Middle frontal gyrus (tissue), 1 donor: Measurements from ENCODE around the gene ZNF24.

Experiments used
- DNase-seq: peaks from one replicate; pipeline ENCODE4 v3.0.0-alpha.2; 2015; ENCODE audit warnings: low spot score; ENCODE audit errors: extremely low spot score

The ZNF24 gene

DNA sequence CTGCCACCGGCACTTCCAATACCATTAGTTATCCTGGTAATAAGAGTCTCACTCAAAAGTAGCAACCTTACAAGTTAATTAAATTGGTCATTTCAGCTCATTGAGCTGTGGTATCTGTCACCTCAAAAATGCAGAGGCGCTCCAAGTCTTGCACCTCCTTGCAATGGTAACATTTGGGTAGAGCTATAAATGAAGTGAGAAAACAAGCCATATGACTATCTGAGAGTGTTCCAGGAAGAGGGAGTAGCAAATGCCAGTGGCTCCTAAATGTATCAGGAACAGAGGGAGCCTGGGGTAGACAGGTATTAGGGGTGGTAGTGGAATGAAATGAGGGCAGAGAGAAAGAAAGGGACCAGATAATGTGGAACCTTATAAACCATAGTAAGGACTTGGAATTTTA lies 48.2 kb downstream of the ZNF24 start:
- no peak for DNase-seq

DNA sequence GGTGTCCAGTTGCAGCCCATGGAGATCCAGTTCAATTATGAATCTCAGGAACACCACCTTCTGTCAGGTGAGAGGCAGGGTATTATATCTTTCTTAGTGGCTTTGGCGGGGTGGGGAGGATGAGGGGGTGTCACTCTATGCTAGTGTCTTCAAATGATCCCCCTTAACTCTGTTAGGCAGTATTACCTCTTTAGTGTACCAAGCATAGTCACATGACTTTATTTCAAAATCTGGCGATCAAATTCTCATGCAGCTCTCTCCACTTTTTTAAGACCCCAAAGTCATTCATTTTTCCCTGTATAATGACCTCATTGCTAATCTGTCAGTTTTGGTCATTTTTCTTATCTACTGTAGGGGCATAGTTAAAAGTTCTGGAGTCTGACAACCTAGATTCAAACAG lies 53.1 kb downstream of the ZNF24 start:
- no peak for DNase-seq

DNA sequence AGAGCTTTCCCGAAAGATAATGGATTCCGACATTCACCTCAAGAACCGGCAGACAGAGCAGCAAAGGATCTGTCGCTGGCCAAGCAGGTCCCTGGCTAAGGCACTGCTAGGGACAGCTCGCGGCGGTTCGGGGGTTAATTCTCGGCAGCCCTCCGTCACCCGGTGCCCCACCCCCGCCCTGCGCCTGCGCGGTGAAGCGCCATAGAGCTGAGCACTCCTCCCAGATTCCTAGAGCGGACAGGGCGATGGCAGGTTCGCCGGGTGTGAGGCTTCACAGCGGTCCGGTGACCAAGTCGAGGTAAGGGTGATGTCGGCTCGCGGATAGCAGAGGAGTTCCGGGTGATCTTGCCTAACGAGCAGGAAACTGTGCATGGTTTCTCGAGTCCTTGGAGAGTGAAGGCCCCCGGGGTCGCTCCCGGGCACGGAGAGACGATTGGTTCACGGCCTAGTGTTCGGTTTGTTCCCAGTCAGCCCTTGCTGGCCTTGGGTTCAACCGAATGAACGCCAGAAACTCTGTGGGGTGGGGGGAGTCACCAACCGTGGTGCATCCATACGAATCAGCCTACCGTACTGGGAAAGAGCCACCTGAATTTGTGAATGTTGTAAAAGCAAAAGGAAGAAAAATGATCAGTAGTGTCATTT lies 54.0 kb downstream of the ZNF24 start, which contains the start of gene ZSCAN30:
ZSCAN30 (minus strand) TSS at position 136 of the 642 bp plus-strand sequence. CDS start 25,877 bp downstream, outside the sequence.
- peak; percentile 82 for DNase-seq

DNA sequence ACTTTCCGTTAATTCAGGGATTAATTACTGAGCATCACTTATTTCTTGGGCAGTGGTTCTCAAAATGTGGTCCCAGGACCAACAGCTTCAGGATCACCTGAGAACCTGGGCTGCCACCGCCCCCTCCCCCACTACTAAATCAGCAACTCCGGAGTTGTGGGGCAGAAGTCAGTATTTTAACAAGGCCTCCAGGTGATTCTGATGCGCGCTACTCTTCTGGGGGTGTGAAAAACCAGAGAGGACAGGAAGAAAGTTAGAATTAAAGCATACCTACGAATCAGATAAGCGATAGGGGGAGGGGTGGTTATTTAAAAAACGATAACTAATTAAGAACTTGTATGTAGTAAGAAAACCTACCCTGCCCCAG lies 54.5 kb downstream of the ZNF24 start:
- DNase-seq: no peak

GRCh38 chr18:35289293-35289692 lies 54.9 kb downstream of the ZNF24 start:
- no peak for DNase-seq

- no peak for DNase-seq
Measured at GRCh38 chr18:35284841-35285240, 59.4 kb downstream of the ZNF24 start.

DNA sequence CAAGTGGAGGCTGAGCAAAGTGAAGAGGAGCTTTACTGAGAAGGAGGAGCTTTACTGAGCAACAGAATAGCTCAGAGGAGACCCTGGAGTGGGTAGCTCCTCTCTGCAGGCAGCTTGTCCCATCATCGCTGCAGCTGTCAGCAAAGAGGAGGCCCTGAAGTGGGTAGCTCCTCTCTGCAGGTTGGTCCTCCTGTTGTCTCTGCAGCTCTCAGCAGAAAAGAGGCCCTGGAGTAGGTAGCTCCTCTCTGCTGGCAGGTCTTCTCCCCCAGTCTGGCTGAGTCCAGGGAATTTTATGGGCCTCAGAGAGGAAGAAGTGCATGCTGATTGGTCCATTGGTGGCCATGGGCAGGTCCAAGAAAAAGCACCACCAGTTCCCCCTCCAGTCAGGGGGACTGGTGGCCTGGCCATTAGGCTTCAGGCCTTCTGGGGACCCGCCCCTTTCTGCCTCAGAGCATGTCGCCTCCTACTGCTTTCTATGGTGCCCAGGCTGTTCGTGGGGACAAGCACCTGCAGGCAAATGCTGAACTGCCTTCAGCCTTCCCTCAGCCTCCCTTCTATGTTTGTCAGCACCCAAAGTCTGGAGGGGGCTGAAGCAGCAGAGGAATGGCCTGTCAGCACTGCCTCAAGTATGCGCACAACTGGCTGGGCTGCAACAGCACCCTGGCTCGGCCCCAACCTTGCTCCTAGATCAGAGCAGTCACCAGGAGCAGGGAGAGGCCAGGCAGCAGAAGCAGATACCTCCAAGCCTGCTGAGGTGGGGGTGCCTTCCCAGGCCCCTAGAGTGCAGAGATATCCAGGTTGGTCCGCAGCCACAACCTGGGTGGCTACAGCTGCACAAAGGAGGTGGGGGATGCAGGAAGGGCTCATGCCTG lies 60.1 kb downstream of the ZNF24 start:
- DNase-seq: no peak

GRCh38 chr18:35282353-35282752 lies 61.9 kb downstream of the ZNF24 start:
- DNase-seq: no peak
